NCI-H2171 treated with DMSO at 0.1 percent for 48 hours (cell line): ENCODE data around the gene EHD2.

Source experiments
- DNase-seq: peaks from one replicate; lab custom pipeline; 2025; lab: John Stamatoyannopoulos, UW

Gene EHD2

DNA sequence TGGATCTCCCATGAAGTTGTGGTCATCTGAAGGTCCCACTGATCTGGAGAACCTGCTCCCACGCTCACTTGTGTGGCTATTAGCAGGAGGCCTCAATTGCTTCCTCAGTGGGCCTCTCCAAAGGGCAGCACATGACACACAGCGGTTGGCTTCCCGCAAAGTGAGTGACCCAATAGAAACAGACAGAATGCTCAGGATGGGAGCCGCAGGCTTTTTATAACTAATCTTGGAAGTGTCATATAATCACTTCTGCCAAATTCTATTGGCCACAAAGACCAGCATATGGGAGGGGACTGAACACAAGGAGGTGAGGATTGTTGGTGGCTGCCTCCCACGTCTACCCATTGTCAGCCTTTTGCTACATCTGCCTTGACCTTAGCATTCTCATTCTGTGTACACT is 22.1 kb upstream of the EHD2 start:
- no peak for DNase-seq

DNA sequence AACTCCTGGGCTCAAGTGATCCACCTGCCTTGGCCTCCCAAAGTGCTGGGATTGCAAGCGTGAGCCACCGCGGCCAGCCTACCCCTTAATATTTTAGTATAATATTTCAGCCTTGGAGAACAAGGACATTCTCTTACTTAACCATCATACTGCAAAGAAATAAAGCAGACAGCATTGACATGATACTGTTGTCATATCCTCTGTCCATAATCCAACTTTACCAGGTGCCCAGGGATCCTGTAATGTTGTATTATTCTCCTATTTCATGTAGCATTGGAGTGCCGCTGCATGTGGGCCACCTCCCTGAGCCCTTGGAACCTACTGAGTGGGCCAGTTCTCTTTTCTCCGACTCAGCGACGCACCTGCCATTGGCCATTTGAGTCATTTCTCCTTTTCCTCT is 21.4 kb upstream of the EHD2 start:
- no peak for DNase-seq

DNA sequence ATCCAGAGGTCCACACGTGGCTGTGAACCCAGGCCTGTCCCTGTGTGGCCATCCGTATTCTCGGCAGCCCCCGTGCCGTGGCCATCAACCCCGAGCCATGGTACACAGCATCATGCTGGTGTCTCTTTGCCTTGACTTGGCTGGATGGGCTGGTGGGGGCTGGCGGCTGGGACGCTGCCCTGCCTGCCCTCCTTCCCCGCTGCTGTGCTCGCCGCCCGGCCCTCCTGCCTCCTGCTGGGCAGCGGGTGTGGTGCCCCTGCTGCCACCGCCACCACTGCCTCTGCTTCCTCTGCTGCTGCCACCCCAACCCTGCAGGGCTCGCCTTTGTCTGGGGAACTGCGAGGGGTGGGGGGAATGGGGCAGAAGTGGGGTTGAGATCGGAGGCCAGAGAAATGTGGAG is 19.7 kb upstream of the EHD2 start:
- no peak for DNase-seq

DNA sequence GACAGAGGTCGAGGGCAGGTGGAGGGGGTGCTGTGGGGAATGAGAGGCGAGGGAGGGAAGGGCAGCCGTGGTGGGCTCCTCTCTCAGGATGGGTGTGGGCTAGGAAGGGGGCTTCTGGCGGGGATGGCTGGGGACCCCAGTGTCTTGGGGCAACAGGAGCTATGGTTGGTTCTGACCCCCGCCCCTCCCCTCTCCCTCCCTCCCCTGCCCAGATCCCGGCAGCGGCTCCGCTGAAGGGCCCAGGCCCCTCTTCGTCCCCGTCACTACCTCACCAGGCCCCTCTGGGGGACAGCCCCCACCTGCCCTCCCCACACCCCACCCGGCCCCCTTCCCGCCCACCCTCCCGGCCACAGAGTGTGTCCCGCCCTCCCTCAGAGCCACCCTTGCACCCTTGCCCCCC is 19.3 kb upstream of the EHD2 start:
- no peak for DNase-seq

DNA sequence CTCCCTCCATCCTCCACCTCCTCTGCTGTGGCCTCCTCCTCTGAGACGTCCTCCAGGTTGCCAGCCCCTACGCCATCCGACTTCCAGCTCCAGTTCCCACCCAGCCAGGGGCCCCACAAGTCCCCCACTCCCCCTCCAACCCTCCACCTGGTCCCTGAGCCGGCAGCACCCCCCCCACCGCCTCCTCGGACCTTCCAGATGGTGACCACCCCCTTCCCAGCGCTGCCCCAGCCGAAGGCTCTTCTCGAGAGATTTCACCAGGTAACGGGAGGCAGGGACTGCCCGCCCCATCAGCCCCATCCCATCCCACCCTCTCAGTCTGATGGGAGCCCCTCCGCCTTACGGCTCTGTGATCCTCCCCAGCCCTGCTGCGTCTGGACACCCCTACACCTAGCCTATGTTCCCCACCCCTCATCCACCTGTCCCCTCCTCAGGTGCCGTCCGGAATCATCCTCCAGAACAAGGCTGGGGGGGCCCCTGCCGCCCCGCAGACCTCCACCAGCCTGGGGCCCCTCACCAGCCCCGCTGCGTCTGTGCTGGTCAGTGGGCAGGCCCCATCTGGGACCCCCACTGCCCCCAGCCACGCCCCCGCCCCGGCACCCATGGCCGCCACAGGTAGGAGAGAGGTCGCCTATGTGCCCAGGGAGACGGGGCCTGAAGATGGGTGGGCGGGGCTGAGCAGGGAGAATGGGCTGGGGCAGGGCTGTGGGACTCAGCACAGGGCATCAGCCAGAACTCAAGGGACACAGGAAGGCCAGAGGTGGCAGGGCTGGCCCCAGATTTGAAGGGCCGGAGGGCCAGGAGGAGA is 18.6 kb upstream of the EHD2 start:
- DNase-seq, result no peak

DNA sequence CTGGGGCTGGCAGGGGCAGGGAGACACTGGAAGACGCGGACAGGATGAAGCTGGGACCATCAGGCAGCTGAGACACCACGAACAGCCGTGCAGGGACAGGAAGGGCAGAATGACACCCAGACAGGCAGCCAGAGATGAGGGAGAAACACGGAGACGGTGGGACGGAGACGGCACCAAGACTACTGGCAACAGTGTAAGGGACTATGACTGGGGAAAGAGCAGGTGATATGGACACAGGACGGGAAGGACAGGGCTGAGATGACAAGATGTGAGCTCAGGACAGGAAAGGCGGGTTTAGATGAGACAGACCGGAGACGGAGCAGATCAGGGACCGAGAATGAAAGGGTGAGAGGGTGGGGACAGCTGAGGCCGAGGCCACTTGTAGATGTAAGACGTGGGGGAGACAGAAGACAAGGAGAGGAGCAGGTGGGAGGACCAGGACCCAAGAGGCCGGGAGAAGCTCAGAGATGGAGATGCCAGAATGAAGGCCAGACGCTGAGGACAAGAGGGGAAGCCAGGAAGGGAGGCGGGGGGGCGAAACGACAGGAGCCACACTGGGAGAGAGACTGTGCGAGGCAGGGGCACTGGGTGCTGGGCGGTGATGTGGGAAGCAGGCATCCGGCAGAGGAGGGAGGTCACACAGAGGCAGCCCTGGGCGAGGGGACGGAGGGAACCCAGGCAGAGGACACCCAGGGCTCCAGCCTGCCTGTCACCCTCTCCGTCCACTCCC is 17.5 kb upstream of the EHD2 start:
- no peak for DNase-seq

DNA sequence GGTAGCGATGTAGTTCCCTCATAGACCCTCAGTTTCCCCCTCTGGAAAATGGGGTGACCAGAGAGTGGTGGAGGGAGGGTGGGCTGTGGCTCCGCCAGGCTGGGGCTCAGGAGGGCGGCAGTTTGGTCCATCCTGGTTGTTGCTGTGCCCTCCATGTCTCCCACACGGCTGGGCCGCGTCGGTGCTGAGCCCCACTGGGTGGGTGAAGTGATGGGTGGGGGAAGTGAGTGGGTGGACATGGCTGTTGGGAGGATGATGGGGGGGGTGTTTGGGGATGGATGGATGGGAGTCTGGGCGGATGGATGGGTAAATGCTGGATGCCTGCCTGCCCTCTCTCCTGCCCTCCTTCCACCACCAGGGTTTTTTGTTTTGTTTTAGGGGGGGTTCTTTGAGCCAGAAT is 16.6 kb upstream of the EHD2 start:
- no peak for DNase-seq

DNA sequence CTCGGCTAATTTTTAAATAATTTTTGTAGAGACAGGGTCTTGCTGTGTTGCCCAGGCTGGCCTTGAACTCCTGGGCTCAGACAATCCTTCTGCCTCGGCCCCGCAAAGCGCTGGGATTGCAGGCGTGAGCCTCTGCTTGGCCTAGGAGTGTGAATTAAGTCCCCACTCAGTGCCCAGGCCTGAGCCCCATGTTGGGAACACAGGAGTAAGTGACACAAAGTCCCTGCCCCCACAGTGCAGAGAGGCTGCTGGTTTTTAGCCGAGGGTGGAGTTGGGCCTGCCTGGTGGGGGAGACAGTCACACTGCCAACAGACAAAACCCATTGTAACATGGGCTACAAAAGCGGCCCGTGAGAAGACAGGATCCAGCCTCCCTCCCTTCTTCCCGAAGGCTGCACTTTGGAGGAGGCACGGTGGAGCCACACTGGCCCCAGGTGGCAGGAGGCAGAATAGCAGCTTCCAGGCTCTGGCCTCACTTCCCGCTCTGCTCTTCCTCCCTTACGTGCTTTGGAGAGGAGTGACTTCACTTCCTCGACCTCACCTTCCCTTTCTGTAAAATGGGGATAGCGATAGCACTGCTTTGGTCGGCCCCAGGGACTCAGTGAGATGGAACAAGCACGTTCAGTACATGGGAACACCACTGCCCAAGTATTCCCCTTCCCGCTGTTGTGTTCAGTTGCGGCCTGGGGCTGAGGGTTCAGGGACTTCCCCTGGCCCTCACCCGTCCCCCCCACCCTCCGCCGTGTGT is 15.2 kb upstream of the EHD2 start:
- DNase-seq, result peak; percentile 70

DNA sequence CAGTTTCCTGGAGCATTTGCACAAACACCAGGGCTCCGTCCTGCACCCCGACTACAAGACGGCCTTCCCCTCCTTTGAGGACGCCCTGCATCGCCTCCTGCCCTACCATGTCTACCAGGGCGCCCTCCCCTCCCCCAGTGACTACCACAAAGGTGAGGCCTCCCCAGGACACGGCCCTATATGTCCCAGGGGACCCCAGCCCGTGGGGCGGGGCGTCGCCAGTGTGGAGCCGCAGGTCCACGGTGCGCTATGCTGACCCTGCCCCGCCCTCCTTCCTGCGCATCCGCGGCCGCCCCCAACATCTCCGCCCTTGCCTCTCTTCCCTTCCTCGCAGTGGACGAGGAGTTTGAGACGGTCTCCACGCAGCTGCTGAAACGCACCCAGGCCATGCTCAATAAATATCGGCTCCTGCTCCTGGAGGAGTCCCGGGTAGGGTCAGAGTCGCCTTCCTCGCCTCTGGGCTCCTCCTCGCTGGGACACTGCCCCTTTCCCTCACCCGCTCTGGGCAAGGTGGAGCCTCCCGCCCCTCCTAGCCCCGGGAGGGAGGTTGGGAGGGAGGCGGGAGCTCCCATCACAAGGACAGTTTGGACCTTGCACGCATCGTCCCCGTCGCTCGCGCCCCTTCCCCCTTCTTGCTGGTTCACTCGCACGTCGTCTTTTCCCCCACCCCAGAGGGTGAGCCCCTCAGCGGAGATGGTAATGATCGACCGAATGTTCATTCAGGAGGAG is 14.4 kb upstream of the EHD2 start:
- DNase-seq, result no peak

DNA sequence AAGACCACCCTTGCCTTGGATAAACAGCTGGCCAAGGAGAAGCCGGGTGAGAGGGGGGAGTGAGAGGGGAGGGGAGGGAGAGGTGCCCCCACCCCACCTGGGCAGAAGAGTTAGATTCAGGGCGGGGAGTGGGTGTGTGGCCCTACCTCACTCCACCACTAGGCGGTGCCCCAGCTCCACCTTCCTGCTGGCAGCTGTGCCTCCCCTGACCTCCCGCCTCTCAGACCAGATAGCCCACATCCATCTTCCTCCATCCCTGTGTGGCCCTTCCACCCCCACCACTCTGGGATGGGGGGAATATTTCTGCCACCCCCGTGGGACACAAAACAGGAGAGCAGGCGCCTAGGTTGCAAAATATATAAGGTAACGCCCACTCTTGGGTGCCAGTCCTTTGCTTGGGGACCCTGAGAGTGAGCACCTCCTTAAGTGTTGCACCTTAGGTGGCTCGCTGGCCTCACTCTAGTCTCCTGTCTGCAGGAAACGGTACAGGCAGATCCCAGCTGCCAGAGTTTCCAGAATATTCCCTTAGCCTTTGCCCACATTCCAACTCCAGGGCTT is 13.8 kb upstream of the EHD2 start:
- DNase-seq, result peak; percentile 20

DNA sequence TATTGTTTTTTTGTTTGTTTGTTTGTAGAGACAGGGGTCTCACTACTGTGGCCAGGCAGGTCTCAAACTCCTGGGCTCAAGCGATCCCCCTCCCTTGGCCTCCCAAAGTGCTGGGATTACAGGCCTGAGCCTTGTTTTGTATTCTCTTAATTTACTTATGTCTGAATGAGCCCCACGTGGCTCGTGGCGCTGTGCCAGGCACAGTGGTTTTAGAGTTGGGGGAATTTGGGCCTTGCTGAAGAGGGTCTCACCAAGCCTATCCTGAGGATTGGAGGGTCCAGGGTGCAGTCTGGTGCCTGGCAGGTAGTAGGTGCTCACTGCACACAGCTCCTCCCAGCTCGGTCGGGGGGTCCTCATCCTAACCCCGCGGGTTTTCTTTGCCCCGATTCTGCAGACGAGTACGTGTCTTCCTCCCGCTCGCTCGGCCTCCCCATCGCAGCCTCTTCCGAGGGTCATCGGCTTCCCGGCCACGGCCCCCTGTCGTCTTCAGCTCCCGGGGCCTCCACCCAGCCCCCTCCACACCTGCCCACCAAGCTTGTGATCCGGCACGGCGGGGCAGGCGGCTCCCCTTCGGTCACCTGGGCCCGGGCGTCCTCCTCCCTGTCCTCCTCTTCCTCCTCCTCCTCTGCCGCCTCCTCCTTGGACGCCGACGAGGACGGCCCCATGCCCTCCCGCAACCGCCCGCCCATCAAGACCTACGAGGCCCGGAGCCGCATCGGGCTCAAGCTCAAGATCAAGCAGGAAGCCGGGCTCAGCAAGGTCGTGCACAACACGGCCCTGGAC is 12.1 kb upstream of the EHD2 start:
- DNase-seq, result no peak

DNA sequence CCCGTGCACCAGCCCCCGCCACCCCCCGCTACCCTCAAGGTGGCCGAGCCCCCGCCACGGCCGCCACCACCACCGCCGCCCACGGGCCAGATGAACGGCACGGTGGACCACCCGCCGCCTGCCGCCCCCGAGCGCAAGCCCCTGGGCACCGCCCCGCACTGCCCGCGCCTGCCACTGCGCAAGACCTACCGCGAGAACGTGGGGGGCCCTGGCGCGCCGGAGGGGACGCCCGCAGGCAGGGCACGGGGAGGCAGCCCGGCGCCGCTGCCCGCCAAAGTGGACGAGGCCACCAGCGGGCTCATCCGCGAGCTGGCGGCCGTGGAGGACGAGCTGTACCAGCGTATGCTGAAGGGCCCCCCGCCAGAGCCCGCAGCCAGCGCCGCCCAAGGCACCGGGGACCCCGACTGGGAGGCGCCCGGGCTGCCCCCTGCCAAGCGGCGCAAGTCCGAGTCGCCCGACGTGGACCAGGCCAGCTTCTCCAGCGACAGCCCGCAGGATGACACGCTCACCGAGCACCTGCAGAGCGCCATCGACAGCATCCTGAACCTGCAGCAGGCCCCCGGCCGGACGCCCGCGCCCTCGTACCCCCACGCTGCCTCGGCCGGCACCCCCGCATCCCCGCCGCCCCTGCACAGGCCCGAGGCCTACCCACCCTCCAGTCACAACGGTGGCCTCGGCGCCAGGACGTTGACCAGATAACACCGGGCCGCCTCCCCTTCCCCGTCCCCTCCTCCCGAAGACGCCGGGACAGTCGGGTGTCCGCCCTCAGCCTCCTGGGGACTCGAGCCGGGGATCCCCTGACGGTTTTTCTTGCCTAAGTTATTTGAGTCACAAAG is 11.3 kb upstream of the EHD2 start:
- no peak for DNase-seq

DNA sequence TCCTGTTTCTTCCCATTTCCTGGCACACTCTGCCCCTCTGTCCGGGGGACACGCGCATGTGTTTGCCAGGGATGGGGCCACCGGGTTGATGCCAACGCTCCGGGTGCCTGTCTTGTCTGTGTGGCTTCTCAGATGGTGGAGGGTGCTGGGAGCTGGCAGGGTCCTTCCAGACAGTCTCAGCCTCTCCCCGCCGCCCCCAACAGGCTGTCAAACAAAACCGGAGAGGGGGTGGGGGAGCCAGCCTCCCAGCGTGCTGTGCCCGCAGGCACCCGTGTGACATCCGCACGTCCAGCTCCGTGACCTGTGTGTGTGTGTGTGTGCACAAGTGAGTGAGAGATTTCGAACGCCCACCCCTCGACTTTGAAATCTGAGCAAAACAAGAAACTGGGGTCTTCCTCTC is 10.6 kb upstream of the EHD2 start:
- no peak for DNase-seq

DNA sequence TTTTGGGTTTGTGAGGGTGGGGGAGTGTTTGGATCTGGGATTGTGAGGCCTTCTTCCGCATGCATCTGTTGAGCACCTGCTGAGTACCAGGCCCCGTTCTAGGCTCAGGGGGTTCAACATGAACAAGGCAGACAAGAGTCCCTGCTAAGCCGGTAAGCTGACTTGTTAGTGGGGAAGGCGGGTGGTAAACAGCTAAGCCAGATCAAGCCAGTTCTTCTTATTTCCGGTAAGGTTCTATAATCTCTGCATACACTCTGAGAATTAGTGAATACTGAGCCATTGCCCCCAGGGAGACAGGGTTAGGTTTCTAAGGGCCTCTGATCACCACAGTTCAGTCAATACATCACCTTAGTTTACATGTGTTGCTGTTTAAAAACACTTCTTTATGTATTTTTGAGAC is 9.9 kb upstream of the EHD2 start:
- DNase-seq, result no peak

DNA sequence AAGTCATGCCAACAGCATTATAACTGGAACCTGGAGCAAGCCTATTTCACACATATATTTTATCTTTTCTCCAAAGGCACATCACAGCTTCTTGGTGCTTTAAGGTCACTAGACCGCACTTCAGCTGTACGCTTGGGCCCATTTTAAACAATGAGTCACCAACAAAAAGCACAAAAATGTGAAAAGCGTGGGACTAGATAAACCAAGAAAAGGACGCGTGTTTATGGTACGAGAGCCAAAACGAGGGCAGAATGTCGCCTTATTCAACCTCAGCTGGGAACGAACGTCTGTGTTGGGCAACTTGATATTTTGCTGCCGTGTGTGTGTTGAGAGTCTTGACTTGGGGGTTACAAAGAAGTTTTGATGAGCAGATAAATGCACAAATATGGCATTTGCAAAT is 9.2 kb upstream of the EHD2 start:
- no peak for DNase-seq

DNA sequence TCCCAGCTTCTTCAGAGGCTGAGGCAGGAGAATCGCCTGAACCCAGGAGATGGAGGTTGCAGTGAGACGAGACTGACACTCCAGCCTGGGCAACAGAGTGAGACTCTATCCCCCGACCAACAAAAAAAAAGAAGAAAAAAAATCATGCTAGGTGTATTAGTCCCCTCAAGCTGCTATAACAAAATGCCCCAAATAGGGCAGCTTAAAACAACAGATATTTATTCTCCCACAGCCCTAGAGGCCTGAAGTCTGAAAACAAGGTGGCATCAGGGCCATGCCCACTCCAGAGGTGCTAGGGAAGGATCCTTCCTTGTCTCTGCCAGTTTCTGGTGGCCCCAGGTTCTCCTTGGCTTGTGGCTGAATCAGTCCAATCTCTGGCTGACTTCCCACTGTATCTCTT is 8.6 kb upstream of the EHD2 start:
- no peak for DNase-seq

DNA sequence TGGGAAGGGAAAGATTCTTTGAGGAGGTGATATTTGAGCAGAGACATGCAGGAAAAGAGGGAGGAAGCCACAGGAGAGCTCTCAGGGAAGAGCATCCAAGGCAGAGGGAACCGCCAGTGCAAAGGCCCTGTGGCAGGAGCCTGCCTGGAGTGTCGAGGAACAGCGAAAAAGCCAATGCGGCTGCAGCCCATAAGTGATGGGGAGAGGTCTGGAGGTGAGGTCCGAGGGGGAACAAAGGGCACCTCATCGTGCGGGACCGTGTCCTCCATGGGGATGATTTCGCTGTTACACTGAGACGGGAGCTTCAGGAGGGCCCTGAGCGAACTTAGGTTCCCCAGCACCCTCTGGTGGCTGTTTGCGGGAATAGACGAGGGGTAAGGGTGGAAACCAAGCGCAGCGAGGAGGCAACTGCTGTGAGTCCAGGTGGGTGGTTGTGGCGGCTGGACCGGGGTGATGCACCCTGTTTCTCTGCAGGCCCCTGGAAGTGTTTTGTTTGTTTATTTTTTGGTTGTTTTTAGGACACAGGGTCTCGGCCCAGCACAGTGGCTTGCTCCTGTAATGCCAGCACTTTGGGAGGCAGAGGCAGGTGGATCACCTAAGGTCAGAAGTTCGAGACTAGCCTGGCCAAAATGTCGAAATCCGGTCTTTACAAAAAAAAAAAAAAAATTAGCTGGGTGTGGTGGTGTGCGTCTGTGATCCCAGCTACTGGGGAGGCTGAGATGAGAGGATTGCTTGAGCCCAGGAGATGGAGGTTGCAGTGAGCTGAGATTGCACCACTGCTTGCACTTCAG is 5.9 kb upstream of the EHD2 start:
- DNase-seq, result peak; percentile 69

DNA sequence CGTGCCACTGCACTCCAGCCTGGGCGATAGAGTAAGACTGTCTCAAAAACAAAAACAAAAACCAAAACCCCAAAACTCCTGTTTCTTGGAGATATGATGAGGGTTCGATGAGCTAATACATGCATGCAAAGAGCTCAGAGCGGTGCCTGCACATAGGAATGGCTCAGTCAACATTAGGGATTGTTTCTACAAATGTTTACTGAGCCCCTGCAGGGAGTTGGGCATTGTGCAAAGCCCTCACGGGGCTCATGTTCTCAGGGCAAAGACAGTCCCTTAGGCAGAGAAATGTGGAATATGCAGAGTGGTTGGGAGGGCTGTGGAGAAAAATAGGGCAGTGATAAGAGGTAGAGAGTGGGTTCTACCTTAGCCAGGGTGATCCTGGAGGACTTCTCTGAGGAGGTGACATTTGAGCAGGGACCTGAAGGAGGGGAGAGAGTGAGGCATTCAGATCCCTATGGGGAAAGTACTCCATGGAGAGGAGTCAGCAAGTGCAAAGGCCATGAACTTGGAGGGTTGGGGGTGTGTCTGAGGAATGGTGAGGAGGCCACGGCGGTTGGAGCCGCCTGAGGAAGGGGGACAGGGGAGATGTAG is 1.5 kb upstream of the EHD2 start:
- no peak for DNase-seq

DNA sequence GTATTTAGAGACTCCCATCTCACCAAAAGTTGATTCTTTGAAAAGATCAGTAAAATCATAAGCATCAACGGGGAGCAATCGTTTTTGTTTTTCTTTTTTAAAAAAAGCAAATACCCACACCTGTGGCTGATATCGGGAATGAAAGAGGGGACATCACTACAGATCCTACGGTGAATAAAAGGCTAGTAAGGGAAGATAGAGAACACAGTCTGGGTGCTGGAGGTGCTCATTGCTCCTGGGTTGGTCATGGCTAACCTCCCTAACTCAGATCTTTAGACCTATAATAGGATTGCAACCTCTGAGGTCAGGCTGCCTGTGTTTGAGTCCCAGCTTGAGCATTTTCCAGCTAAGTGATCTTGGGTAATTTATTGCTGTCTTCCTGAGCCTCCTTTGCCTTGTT is 1.1 kb downstream of the EHD2 start:
- no peak for DNase-seq
